NCI-H2196 treated with DMSO at 0.1 percent for 48 hours (cell line): ENCODE results near the gene TCP11.

Experiments used
- DNase-seq: peaks from one replicate; lab custom pipeline; 2025; ENCODE audit not compliant: unreplicated experiment; lab: John Stamatoyannopoulos, UW

Gene TCP11

DNA sequence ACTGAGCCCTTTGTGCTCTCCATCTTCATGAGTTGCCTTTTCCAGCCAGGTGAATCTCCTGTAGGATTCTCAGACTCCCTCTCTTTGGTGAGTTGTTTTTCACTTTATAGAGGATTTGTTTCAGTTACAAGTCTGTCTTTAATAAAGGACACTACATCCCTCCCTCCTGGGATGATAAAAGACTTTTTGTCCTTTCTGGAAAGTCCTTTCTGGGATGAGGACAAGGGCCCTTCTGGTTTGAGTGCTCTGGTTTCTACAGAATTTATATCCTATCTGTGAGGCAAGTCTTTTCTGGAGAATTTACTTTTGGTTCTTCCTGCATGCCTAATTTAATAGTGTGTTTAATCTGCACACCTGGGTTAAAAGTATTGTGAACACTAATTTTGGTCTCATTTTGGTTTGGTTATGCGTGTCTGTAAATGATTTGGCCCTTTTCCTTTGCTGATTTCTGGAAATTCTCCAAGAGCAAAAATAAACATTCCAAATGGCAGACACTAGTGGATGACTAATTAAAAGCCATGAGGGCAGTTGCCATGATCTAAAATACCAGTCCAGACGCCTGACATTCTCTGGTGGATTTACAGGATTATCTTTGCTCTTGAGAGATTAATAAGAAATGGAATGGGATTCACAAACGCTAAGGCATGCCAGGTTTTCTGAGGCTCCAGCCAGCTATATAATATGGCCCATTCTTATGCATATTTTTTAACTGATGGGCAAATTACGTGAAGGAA, 44.8 kb downstream of the TCP11 start:
- DNase-seq: peak; percentile 40

DNA sequence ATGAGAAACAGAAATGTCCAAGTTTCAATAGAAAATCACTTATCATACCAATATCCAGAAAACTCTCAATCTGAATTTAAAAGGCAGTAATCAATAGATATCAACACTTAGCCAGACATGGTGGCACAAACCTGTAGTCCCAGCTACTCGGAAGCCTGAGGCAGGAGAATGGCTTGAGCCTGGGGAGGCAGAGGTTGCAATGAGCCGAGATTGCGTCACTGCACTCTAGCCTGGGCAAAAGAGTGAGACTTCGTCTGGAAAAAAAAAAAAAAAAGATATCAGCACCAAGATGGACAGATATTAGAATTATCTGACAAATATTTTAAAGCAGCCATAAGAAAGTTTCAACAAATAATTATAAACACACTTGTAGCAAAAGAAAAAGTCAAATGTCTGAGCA, 47.0 kb downstream of the TCP11 start:
- DNase-seq: no peak

DNA sequence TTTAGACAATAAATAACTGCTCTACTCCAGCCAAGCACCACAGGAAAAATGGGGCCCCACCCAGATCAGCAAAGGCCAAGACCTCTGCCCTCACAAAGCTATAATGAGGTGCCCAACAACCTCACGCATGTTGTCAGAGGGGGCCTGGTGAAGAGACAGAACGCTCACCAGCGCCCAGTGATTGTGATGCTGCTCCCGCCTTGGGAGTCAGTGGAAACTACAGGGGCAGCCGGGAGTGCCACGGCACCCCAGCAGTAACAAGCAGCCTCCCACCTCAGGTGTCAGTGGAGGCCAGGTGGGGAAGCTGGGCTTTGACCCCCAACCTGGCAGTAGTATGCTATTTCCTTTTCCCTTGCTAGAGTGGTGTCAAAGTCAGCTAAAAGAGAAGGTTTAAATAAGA, 47.4 kb downstream of the TCP11 start:
- no peak for DNase-seq

DNA sequence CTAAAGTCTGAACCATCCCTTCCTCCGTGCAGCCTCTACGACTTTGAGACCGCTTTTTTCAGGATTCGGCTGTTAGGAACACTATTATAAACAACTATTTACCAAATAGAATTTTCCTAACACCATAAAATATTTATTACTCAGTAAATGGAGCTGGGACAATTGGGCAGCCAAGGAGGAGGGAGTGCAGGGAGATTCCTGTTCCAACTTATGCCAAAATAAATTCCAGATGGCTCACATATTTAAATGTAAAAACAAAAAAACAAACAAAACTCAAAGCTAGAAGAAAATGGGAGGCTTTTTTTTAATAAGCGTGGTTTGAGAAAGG, 48.1 kb downstream of the TCP11 start:
- no peak for DNase-seq

DNA sequence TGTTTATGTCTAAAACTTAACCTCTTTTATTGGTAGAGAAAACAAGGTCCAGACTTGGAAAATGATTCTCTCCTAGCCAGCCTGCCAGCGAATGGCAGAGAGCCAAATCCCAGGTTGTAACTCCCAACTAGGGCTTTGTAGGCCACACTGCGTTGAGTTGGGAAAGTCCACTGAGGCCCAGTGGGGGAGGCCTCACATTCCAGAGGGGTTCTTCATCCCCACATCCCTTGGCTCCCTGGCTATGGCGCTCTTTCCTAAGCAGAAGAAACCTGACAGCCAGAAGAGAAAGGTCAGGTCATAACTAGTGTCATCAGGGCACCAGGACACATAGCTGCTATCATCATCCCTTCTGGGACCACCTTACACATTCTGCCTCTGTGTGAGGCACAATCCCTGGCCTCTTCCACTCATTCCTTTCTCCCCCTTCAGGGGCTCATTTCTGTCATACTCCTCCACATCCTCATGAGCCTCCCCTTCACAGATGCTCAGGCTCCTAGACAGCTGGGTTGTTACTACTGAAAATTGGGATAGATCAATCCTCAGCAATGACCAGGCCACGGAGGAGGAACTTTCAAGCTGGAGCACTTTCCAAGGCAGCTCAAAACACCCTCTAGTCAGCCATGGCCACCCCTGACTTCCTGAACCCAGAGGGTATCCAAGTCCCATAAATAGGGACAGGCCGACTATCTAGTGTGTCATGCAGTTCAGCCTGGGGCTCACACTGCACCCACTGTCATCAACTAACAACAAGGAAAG, 48.6 kb downstream of the TCP11 start:
- DNase-seq: no peak

DNA sequence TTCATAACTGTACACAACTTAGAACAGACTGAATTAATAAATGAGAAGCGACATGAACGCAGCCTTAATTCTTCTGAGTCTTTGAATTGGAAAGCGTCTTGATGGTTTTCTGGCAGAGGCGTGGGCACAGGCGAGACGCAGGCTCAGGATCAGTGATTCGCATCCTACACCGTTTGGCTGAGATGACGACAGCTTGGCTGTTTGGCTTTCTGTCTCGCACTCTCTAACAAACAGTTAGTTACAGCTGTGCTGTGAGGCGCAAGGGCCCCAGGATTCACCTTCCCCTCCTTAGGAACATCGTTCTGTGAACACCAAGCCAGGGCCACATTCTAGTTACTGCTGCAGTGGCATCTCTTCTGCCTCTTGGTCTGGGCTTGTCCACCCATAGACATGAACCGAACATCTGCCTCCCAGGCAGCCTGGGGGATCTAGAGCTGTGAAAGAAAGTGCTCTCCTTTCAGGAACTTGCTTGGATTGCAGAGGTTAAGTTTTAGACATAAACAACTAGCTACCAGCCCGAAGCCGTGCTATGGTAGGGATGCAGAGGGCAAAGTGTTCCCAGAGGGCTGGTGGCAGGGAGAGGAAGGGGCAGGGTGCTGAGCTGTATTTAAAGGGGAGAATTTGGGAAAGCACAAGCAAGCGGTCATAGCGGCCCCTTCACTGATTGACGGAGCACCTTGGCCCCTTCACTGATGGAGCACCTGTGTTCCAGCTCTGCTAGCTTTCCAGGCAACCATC, 49.6 kb downstream of the TCP11 start:
- no peak for DNase-seq

DNA sequence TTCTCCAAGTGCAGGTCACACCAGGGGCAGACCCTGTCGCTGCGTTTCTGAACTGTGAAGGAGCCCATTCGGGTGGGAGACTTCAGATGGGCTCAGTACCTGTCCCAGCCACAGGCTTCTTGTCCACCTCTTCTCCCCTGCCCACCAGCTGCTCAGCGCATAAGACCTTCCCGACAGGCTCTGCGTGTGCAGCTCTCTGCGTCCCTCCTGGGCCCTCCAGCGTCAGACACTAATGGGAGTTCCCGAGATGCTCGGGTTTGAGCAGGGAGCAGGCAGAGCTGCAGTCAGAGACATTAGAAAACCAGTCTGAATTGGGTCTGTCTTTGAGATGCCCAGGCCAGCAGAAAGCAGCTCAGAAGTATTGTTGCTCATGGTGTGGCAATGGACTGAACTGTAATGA, 50.4 kb downstream of the TCP11 start:
- DNase-seq: no peak

DNA sequence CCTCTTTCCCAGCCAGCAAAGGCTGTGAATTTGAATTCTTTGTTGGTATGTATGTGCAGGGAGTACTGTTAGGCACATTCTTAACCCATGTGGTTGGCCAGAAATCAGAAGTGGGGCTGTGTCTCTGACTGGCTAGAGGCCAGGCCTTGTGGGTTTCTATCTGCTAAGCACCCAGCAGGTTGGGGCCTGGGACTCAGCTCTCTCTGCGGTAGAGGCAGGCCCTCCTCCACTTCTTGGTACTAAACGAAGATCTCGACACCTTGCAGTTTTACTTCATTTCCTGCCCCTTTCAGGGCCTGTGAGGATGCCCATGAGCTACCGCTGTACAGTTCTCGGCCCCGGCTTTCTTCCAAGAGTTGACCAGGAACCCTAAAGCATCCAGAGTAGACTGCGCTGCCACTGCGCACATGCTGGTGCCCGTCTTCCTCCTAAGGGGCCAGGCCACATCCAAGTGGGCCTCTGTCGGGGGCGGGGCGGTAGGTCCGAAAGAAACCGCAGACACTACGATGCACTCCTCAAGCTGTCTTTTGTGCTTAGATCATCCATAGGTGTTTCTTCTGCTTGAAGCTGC, 51.1 kb downstream of the TCP11 start:
- no peak for DNase-seq

DNA sequence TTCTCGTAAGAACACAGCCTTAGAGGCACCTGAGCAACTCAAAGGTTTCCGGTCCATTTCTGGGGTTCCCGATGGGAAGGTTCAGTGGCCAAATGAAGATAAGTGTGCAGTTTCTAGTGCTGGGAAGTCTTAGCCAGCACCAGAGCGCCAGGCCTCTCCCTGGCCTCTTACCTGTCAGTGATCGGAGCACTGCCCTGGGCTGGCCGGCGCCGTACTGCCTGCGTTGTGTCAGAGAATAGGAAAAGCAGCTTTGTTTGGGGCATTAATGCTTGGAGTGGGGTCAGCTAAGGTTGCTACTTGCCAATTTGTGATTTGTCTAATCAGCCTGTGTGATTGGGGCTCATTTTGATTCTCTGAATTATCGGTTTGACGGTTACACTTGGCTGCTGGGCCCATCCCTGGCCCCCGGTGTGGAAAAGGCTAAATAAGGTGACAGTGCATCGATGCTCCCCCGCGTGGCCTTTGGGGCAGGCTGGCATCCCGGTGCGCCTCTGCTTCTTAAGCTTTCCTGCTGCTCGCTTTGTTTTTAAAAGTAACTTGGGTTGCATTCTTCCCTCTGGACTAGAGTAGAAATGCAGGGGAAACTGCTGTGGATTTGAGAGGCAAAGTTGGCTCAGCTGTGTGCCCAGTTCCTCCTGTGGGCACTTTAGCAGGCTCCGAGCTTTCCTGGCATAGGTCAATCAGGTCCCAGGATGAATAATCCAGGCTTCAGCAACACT, 51.8 kb downstream of the TCP11 start:
- no peak for DNase-seq

DNA sequence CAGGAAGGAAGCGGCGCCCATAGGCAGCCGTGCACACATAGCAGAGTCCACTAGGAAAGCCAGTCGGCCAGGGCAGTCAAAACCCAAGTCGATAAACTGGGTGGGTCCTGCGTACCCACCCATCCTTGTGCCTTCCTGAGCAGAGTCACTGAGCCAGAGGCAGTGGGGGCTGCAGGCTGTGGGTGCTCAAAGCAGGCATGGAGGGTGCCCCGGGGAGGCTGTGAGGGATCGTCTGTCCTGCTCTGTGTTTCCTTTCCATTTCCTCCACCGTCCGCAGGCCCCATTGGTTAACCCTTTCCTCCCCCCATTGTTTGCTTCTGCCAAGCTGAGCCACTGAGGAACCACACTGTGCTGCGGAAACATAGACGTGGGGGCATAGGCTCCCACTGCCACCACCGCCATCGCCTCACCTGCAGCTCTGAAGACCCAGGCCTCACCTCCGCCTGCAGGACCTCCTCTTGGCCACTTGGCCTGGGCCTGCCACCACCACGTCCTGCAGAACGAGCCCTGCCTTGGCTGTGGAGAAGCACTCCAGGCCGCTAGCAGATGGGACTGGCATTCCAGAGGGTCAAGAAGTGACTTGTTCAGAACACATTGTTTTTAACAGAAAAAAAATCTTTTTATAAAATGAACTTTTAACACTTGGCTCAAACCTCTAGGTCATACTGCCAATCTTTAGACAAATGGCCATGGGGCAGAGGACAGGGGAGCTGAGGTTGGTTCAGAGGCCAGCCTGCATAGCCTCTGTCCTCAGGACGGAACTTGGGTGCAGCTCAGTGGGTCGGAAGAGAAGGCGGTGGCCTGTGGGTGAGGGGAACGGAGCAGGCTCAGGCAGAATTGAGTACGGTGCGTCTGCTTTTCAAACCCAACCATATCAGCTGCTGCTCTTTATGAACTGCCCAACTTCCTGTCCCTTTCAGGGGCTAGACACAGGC, 52.6 kb downstream of the TCP11 start:
- DNase-seq: no peak

DNA sequence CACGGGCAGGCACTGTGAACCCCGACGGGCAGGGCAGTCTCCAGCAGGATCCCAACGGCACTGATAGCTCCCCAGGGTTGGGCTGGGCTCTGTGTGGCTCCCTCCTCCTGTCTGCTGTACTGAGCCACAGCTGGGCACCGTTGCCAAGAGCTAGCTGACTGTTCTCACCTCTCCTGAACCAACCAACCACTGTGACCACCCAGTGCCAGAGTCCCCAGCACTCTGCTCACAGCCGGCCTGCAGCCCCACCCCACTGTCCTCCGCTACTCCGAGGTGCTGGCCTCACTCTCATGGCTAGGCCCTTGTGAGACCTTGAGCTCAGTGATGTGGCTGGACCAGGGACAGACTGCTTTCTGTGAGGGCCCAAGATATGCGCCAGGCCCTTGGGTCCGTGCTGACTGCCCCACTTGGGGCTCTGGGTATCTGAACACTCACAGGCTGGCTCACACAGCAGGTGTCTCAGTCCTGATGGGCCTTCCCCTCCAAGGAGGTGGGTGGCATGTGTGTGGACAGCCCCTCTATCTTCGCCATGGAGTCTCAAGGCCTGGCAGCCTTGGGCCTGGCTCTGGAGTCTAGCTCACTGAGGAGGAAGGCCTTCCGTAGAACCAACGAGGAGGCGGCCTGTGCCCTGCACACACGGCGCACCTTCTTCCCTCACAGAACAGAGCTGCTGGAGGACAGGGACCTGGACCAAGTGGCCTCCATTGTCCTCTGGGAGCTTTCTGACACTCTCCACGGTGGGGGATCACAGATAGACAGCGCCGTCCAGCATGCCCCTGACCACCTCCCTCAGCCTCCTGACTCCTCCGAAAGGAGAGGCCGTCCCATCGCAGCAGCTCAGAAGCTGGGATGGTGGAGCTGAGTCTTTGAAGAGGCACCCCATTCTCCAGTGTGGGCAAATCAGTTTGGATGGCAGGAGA, 53.5 kb downstream of the TCP11 start:
- no peak for DNase-seq

DNA sequence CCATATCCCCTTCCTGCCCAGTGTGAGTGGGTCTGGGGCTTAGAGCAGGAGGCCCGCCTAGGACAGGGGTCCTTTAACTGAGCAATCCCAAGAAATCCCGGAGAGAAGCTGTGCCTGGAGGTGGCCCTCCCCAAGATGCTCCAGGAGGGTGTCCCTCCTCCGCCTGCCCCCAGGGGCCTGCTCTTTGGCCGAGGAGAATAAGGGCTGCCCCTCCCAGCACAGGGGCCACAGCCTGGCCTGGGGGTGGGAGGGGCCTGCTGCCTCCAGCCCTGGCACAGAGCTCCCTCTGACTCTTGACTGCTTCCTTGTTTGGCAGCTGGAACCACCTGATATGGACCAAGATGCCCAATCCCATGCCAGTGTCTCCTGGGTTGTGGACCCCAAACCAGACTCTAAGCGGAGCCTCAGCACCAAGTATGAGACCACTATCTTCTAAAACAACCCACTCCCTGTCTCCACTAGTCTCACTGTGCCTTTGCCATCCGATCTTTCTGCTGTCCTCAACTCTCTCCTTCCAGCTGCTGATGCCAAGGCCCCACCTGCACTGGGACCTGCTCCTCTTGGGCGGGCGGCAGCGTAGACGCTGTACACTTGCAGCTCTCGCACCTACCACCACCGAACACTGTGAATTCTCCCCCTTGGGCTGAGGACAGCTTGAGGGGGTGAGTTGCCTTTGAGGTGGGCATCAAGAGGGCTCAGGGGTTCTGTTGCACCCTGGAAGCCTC, 54.3 kb downstream of the TCP11 start:
- DNase-seq: no peak

DNA sequence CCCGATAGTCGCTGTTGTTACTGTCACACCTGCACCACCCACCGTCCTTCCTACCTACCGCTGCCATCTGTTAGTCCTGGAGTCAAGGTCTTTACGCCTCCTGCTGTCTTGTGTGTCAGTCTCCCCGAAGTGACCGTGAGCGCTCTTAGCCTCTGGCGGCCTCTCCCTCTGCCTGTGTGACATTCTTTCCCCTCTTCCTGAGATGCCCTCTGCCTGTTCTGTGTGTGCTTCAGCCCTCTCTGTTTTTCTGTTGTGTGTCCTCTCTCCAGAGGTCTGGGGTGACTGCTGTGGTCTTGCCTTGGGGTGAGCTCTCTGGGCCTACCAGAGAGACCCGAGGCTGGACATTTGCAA, 54.9 kb downstream of the TCP11 start:
- no peak for DNase-seq

DNA sequence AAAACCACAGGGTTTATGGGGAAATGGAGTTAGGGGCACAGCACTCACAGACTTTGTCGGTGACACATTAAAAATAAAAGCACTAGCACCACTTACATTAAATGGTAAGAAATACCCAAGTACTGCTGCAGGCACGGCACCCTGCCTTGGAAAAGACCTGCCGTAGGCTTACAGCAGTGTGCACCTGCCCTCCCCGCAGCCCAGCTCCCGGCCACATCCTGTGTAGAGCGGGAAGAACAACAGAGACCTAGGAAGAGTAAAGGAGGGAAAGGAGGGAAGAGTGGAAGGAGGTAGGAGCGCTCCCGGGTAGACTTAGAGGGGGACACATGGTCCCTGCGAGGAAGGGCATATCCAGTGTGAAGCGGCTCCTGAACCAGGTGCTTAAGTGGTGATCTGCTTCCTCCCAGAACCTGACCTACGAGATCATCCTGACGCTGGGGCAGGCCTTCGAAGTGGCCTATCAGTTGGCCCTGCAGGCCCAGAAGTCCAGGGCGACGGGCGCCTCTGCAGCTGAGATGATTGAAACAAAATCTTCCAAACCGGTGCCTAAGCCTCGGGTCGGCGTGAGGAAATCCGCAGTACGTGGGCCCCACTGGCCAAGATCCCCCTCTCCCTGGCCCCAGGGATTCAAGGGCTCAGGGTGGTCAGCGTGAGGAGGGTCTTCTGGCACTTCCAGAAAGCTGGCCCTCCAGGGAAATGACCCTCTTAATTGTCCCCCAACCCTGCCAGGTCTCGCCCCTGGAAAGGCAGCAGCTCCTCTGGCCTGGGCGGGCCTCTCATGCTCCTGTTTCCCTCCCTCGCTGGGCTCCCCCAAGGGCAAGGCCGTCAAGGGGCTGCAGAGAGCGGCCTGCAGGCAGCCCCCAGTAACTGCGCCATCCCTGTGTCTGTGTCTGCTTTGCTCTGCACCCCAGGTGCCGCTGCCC, 55.5 kb downstream of the TCP11 start:
- no peak for DNase-seq

DNA sequence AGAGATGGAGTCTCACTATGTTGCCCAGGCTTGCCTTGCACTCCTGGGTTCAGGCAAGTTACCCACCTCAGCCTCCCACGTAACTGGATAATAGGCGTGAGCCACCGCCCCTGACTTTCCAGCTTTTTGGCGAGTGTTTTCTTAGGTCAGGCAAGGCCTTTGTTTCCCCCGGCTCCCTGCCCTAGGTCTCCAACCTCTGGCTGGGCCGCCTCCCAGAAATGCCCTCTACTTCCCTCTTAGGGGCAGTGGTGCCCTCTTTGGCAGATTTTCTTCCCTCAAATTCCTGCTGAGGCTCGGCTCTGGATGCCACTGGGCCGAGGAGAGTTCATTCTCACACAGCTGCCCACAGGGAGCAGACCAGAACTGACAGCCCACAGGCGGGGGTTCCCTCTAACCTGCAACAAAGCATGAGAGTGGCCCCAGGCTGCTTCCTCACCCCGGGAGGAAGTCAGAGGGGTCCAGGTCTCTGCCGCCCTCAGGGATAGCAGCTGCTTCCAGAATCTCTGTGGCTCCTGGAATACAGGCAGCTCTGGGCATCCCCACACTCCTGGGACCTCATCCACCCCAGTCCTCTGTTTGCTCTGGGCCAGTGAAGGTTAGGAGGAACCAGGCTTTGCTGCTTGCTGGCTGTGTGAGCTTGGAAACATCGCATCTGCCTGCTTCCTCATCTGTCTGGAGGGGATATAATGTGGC, 56.5 kb downstream of the TCP11 start:
- DNase-seq: no peak

DNA sequence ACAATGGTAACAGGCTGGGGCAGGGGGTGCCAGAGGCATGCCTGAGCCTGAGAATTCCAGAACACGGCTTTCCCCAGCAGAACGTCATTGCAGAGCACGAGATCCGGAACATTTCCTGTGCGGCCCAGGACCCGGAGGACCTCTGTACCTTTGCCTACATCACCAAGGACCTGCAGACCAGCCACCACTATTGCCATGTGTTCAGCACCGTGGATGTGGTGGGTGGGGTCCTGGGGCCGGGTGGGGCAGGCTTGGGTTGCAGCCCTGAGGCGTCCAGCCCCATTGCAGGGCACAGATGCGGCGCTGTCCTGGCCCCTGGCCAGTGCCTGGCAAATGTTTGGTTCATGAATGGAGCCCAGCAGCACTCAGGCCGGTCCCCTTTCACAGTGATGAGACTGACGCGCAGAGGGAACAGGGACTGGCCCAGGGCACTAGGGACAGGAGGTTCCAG, 57.1 kb downstream of the TCP11 start:
- no peak for DNase-seq

DNA sequence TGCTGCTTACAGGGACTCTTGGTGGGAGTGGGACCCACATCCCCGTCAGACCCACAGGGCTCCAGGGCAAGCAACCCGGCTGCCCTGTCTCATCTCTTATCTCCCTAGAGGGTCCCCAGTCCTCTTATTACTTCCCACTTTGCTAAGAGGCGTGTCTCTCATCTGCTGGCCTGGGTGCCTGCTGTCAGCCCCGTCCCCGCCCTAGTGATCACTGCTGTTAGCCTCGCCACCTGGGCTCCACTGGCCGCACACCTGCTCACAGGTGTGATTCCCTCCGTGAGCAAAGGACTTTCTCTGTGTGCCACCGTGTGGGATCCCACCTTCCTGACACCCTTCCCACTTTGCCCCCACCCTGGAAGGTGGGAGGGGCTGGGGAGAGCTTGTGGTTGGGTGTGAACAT, 57.6 kb downstream of the TCP11 start:
- DNase-seq: no peak
